HT1080 (cell line): ENCODE results near the gene ENOX1. TPM values are rescaled to one million over a fixed set of nuclear protein-coding genes. Genes with fewer than 3 reads are reported as not detected.

ENCODE experiments used
- DNase-seq: peaks from one replicate; pipeline ENCODE4 v3.0.0-alpha.2; 2015; ENCODE audit warnings: low read depth
- total RNA-seq: library from RNA; depleted of rRNA; stranded (reverse); fragments of >200 nt; shearing (Covaris generic); gene quantifications from 2 replicates; pipeline ENCODE4 v1.2.3, GENCODE V29; 2014

ENOX1 gene
- total RNA-seq, 1 experiment from 2014 or later, result 3.2 TPM

- DNase-seq, result no peak
Measured at GRCh38 chr13:43294412-43294811, 492.4 kb downstream of the ENOX1 start.

DNA sequence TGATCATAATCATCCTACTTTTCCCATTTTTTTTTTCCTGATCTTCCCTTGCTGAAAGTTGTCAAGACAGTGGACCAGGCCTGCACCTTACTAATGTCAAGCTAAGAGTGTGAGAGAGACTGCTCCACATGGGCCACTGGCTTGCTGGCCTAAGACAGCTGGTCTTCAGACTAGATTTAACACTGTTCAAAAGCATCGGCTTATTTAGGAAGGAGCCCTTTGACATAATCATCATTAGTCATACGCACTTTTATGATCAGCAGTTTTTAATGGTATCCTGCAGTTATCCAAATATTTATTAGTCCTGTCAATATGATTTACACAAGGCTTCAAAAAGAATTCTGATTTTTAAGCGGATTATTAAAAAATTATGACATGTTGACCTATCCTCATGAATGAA is 492.8 kb downstream of the ENOX1 start:
- no peak for DNase-seq

DNA sequence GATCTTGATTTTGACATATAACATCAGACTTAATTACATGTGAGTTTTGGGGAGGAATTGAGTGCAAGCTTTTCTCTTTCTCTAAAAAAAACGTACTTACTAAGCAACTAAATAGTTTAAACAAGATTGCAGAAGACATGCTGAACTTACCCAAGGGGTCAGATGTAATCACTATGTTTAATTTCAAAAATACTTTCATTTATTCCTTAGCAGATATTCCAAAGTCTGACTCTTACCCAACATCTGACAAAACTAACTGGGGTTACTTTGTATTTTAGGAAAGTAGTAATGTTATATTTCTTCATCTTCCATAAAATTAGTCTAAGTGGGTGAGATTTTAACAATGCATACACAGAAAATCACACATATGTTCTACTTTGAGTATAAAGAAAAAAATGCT is 493.2 kb downstream of the ENOX1 start:
- DNase-seq, result no peak

GRCh38 chr13:43293008-43293407 is 493.8 kb downstream of the ENOX1 start:
- DNase-seq, result peak; percentile 48

DNA sequence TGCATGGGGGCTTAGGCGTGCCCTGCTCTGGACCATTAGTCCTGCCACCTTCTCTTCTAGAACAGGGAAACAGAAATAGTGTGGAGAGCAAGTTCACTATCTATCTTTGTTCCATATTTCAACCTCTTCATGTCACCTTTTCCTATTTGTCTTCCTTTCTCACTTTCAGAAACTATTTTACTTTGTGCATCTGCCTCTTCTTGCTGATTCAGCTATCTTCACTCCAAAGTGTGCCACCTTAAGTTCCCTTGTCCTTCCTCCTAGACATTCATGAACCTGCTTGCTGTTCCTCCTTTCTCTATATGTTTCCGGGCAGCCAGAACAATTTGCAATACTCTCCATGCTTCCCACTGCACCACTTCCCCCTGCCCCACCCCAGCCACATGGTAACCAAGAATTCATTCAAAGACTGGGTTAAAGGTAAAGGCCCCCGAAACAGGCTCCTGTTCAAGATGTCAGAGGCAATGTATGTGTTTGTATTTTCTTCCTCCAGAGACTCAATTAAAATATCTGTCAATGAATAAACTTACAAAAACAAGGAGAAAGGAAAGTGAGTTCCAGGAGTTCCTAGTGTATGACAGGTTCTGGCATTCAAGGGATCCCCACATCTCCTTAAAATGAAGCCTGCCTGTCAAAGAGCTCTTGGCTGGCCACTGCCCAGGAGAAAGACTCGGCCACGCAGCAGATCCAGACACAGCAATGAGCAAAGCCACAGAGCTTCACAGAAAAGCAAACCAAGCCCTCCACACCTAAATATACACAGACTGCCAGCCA is 495.3 kb downstream of the ENOX1 start:
- DNase-seq, result no peak

DNA sequence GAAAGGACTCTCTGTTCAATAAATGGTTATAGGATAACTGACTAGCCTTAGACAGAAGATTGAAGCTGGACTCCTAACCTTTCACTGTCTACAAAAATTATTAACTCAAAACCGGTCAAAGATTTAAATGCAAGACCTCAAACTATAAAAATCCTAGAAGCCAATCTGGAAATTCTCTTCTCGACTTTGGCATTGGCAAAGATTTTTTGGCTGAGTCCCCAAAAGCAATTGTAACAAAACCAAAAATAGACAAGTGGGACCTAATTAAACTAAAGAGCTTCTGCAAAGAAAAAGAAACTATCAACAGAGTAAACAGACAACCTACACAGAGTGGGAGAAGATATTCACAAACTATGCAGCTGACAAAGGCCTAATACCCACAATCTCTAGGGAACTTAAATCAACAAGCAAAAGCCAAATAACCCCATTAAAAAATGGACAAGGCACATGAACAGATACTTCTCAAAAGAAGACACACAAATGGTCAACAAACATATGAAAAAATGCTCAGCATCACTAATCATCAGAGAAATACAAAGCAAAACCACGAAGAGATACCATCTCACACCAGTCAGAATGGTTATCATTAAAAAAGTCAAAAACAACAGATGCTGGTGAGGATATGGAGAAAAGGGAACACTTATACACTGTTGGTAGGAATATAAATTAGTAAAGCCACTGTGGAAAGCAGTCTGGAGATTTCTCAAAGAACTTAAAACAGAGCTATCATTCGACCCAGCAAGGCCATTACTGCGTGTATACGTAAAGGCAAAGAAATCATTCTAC is 497.1 kb downstream of the ENOX1 start:
- no peak for DNase-seq

- no peak for DNase-seq
Measured at GRCh38 chr13:43286751-43287150, 500.0 kb downstream of the ENOX1 start.

GRCh38 chr13:43285933-43286597 is 500.7 kb downstream of the ENOX1 start:
- DNase-seq, result peak; percentile 66

DNA sequence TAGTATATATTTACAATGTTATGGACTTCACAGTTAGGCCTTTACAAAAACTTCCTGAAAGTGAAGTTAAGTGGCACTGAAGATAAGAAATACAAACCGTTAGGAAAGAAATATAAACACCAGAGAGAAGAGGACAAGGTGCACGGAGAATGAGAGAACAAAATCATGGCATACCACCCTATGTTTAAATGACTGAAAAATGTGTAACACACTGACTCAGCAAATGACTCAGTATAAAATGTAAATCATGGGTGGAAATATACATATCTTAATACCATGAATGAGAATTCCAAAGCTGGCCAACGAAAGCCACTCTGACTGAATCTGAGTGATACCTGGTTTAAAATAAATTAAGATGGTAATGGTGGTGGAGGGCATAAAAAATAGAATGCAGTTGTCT is 502.6 kb downstream of the ENOX1 start:
- DNase-seq, result peak; percentile 80

DNA sequence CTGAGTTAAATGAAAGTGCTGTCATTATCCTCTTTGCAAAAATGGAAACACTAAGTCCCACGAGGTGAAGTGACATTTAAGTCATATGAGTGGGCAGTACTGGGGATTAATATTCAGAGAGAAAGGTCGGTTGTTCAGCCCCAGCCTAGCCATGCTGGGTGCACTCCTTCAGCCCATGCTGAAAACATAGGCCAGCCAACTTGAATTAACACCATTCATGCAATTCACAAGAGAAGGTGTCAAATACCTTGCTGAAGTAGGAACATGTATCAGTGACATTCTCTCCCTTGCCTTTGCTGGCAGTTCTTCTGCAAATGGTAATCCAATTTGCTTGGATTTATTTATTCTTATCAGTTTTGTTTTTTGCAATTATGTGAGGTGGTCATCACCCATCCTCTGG is 507.1 kb downstream of the ENOX1 start:
- DNase-seq, result no peak

- DNase-seq, result no peak
Measured at GRCh38 chr13:43278127-43278526, 508.6 kb downstream of the ENOX1 start.

DNA sequence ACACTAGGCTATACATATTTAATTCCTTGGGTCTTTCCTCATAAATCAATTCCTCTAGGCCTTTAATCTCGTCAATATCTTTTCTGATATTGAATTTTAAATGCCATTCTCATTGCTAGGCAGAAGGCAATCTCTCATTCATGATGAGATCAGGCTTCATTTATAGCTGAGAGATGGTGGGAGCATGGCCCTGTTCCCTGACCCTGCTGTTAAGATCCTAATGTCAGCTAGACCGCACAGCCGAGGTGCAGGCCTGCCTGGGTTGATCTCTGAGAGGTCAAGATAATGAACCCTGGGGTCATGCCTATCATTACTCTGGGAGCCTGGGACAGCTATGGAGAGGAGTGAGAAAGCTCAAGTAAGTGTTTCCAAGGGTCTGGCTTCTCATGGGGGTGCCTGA is 509.6 kb downstream of the ENOX1 start:
- DNase-seq, result no peak

DNA sequence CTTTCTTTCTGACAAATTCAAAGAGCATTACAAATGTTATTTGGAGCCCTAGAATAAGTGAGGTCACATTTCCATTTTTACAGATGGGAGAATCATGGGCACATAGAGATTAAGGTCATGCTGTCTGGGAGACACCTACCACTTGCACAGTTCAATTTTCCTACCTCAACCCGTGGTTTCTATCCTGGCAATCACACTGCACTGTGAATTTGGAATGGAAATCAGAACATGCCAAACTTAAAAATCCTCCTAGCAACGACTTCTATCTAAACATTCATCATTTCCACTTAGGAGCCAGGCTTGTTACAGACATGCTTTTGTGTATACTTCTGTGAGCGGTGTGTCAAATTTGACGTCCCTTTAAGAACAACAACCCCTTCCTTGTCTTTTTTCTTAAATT is 511.9 kb downstream of the ENOX1 start:
- DNase-seq, result no peak

- peak; percentile 67 for DNase-seq
Measured at GRCh38 chr13:43273362-43273761, 513.4 kb downstream of the ENOX1 start.

DNA sequence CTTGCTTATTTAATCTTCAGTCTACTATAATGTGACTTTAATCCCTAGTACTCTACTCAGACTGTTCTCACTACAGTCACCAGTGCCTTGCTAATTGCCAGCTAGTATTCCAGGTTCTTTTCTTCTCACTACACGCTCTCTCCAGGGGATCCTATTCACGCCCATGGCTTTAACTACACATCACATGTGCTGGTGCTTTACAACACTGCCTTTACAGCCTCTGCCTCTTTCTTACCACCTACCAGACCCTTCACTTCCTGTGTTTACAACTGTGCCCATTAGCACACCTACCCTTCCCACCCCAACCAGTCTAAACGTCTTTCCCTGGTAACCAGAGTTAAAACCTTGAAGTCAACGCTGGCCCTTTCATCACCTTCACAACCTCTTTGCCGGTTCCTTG is 513.9 kb downstream of the ENOX1 start:
- no peak for DNase-seq

DNA sequence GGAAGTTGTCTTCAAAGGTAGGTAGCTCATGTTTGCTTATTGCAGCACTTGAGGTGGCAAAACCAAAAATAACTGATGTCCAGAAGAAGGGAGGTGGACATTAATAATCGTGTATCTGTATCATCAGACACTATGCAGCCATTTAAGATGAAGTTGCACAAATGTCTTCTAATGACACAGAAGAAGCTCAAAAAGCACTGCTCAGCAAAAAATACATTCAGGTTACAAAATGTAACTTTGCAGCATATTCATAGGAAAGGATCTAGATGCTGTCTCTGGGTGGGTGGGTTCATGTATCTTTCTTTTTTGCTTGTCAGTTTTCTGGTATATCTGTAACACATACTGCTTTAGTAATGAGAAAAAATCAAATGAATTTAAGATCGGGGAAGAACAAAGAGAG is 515.6 kb downstream of the ENOX1 start:
- DNase-seq, result no peak

- DNase-seq, result no peak
Measured at GRCh38 chr13:43270130-43270830, 516.5 kb downstream of the ENOX1 start.

DNA sequence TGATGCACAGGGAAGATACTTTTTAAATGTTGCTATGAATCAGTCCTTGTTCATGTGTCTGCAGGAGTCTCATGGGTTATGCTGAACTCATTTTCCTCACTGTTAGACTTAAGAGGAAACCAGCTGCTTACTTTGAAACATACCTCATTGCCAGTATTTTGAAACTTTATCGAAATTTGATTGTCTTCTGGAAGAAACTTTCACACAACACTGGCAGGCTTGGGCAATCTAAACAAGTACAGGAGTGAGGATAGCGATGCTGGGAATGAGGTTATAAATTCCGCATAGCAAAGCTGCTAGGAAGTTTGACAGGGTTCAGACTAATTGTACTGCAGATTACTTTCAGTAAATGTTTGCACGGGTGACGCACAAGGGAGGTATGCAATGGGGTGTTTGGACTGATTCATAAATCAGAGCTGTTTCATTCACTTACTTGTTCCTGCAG is 517.7 kb downstream of the ENOX1 start:
- peak; percentile 91 for DNase-seq

GRCh38 chr13:43268632-43269031 is 518.1 kb downstream of the ENOX1 start:
- no peak for DNase-seq

DNA sequence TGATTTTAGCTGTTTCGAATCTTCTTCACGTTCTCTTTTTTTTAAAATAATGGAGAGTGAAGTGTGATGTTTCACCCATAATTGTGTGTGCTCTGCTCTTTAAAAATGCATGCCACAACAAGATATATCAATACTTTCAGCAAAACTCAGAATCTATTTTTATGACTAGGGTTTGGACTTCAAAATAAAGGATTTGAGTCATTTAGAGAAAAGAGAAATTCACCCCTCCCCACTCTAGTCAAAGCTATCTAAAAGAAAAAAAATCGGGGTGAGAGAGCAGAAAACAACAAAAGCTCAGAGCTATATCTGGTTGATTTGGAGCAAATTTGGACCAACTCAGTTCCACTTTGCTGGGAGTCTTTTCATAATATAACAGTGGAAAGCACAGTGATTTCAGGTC is 518.9 kb downstream of the ENOX1 start:
- DNase-seq, result no peak

DNA sequence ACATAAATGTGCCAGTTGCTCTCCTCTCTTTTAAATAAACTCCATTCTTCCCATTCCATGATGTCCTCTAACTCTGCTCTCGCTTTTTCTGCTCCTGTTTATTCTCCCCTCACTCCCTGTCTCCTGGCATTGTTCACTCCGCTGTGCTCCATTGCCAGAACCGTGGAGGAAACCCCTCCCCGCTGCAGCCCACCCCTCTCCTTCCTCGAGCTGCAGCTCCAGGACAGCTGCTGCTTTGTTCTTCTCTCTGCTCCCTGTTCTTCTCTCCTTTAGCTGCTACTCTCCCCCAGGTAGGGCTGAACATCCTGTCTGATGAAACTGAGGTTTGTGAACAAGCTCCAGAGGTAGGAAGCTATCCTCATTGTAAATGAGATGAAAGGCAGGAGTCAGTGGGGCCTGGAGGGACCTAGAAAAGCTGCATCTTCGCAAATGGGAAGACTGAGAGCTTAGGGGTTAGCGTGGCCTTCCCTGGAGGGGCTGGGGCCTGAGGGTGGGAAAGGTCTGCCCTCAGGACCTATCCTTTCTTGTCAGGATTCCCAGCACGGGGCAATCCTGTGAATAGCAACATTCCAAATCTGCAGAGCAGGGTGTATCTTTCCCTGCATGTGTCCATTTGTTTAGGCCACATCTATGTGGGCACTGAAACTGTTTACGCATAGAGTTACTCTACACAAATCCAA is 519.7 kb downstream of the ENOX1 start:
- DNase-seq, result no peak
